Activated effector memory CD4-positive, alpha-beta T cell treated with Interleukin-2 at 50 U/mL for 16 hours (primary cell): ENCODE measurements around the gene NAV3.

Experiments
- DNase-seq: peaks from one replicate; pipeline ENCODE4 v3.0.0-alpha.2; 2020

Gene NAV3

DNA sequence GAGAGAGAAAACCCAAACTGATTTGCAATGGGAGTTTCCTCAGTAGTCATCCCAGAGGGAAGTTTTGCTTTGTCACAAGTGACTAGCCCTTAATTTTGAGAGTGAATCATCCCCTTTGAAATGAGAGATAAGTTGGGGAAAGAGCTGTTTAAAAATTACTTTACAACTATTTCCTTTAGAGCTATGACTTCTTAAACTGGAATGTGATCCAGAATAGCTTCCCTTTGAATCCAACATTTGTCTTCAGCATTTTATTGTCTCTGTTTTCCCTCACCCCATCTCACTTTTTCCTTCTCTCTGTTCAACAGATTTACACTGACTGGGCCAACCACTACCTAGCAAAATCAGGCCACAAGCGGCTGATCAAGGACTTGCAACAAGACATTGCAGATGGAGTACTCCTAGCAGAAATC, 109.3 kb downstream of the NAV3 start:
- no peak for DNase-seq

DNA sequence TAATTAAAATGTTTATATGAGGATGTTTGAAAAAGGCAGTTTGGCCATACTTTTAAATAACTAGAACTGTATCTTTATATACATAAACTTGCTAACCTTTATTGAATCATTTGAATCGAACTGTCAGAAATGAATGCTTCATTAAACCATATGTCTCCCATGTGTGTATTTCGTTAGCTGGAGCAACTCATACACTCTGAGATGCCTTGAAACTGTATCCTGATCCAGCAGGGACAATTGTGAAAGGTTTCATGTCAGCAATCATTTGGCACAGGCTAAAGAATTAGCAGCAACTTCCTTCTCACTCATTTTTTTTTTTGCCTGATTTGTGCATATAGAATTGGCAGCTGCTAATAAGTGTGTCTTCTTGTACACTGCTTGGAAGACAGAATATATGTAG, 109.9 kb downstream of the NAV3 start:
- DNase-seq, result no peak

DNA sequence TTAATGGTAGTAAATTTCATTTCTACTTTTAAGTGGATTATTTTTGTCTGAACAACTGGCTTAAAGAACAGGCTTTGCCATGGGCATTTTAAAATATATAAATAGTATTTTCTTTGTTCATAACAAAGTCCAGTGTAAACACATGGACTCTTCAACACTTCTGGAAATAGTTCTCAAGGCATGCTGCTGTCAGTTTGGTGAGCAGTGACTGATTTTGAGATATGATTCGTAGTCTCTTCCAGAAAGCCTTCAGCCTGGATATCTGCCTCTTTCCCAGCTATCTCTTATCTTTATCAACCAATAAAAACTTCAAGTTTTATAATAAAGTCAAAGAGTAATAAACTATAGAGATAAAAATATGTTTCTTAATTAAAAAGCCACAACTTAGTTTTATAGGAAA, 110.7 kb downstream of the NAV3 start:
- no peak for DNase-seq

DNA sequence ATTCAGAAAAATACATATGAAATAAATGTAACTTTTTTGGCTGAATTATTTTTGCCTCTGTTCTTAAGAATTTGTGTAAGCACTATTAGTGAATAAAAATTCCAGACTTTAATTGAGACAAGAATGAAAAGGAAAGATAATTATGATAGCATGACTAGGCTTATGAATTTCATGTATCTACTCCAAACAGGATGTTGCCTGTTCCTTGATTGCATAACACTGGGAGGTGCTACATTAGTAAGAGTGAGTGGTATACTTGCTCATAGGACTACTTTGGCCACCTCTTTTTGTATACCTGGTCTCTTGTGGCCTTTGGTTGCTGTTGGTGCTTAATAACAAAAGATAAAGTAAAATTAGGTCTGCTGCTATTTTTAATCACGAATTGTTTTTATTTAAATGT, 112.8 kb downstream of the NAV3 start:
- DNase-seq, result no peak

DNA sequence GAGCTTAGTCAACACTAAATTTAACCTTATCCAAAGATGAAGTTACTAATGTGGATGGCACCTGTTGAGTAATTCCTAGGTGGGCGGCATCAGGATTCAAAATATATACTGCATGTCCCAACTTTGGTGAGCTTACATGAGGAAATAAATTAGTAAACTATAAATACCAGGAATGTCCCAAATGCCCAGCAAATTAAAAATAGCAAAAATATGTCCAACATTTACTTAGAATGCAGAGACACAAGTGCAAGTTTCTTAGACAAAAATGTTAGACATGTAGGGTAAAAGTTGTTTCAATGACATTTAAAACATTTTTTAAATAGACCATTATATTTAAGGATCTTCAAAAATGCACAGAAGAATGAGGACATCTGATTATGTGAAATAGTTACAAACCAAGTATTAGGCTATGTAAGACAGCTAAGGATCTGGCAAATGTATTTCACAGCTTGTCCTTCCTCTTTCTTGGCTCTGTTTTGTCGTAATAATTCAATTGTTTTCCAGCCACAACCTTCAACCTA, 115.9 kb downstream of the NAV3 start:
- DNase-seq, result no peak

DNA sequence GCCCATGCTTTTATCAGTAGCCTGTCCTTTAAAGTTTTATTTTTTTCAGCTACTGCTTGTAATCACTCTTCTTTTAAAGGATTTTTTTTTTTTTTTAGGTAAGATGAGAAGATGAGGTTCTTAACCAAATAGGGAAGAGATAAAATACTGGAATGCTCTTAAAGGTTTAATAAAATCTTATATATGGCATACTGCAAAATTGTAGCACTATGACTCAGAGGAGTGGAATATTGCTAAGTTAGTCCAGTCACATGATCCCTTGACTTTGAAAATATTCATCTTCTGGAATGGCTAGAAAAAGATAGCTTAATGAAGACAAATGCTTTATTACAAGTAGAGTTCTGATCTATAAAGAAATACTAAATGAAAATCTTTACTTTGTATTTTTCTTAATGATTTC, 116.6 kb downstream of the NAV3 start:
- DNase-seq, result no peak

DNA sequence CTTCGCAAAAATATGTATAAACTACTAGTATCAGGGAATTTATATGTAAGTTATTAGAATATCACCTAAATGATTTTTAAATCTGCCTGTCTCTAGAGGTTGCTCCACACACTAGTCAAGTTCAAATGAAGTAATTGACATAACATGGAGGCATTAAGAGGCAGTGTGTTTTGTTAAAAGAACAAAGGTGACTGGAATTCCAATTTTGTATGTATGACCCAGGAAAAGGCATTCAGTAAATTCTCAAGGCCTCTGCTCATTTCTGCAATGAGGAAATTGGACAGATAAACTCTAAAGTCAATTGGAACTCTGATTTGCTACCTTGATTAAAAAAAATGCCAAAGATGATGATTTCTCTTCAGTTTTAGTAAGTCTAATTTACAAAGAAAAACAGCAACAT, 117.1 kb downstream of the NAV3 start:
- DNase-seq, result no peak

DNA sequence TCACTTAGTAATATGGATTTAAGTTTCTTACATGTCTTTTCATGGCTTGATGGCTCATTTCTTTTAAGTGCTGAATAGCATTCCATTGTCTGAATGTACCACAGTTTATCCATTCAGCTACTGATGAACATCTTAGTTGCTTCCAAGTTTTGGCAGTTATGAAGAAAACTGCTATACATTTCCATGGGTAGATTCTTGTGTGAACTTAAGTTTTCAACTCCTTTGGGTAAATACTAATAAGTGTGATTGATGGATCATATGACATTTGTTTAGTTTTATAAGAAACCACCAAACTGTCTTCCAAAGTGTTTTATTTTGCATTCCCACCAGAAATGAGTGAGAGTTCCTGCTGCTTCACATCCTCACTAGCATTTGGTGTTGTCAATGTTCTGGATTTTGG, 119.2 kb downstream of the NAV3 start:
- DNase-seq, result no peak

DNA sequence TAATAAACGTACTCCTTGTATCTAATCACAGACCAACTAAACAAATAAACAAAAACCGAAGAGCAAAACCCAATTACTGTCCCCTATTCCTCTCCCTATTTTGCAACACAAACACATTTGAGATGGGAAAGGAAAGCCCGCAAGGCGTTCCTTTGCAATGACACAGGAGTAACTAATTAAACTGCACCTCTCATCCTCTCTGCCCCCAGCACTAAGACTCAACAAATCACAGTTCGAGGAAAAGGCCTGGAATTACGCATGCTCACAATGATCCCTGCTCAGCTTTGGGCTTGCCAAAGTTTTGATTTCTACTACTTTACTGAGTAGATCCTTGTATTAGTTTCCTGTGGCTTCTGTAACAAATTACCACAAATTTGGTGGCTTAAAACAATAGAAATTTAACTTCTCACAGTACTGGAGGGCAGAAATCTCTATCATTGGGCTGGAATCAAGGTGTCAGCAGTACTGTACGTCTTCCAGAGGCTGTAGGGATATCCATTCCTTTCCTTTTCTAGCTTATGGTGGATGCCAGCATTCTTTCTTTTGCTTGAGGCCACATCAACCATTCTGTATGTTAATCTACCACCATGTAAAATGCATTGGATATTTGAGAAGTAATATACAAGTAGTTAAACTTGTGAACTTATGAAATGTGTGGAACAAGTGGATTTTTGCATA, 123.0 kb downstream of the NAV3 start:
- no peak for DNase-seq

DNA sequence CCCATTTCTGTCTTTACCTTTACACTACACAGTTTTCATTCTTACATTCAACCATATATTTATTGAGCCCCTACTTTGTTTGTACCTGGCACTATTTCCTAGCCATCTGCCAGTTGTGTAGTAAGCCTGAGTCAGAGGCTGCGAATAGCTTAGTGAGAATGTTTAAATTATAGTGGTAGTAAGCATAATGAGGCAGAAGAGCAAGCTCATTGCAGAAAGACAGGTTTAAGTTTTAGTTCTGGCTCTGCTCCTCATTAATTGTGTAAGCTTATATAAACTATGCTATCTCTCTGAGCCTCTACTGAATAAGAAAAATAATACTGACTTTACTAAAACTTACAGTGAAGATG, 123.5 kb downstream of the NAV3 start:
- DNase-seq, result no peak

DNA sequence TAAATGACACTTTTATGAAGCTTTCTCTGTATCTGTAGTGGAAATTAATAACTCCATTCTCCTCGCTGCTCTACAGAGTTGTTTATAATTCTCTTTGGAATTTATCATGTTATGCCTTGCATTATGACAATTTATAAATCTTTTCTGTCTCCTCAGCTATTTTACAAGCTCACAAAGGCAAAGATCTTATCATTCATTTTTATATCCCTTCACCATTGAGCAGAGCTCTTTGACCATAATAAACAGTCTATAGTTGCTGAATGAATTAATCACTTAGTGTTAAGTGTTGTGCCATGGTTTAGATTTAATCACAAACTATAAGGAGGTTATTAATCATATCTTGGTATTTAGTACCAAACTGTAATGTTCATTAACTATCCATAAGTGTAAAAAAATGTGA, 126.4 kb downstream of the NAV3 start:
- DNase-seq, result no peak

DNA sequence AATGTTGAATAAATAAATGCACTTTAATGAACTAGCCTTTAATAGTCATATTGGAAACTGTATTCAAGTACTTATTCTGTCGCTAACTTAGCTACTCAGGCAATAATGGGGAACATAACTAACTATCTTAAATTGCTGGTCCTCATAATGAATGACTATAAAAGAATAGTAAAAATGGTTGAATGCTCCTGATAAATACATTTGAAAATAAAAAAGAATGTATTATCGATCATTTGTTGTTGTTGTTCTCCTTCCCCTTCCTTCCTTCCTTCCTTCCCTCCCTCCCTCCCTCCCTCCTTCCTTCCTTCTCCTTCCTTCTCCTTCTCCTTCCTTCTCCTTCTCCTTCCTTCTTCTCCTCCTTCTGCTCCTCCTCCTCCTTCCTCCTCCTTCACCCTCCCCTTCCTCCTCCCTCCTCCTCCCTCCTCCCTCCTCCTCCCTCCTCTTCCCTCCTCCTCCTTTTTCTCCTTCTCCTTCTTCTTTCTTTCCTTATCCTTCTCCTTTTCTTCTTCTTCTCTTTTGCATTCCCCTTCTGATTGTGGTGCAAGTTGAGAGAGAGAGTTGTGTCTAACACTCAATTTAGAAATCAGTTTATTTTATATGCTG, 133.0 kb downstream of the NAV3 start:
- DNase-seq, result no peak

DNA sequence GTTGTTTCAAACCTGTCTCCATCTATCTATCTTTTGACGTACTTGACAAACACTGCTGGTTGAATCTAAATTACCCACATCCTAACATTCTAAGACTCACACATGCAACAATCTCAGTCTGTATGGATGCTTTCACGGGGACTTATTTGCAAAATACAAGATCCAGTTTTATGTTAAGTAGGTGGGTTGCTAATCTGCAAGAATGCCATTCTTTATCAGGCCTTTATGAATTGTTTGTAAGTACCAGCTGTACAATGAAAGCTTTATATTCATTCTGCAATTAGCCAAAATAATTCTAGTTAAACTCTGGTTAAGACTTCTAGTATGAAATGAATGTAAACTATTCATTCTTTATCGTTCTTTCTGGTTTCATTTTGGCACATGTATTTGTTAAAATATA, 135.1 kb downstream of the NAV3 start:
- DNase-seq, result no peak

DNA sequence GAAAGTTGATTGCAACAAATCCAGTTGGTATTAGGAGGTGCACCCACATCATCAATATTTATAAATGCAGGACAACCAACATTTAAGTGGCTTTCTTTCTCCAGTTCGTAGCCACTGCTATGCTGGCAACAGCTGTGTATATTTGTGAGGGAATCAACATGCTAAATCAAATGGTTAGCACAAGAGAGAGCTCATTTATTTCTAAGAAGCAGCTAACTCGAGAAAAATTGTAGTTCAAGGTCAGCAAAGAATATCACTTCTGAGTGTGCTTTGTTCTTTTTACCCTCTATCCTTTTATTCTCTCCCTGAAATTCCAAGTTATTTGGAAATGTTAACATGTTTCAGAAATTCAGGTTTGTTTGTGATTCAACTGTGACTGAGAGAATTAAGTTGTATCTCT, 137.3 kb downstream of the NAV3 start:
- DNase-seq, result no peak

DNA sequence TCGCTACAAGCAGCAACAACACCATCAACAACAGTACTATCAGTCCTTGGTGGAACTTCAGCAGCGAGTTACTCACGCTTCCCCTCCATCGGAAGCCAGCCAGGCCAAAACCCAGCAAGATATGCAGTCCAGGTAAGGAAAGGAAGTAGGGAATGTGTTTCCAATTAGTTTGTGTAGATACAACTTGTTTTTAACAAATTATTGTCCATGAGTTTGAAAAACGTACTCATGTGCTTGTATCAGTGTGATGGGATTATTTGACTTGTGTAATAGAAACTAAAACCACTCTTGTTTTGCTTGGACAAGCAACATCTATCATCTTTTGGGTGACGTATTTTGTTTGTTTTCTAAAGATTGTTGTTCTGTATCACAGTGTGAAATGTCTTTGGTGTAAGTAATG, 137.9 kb downstream of the NAV3 start:
- DNase-seq, result no peak

DNA sequence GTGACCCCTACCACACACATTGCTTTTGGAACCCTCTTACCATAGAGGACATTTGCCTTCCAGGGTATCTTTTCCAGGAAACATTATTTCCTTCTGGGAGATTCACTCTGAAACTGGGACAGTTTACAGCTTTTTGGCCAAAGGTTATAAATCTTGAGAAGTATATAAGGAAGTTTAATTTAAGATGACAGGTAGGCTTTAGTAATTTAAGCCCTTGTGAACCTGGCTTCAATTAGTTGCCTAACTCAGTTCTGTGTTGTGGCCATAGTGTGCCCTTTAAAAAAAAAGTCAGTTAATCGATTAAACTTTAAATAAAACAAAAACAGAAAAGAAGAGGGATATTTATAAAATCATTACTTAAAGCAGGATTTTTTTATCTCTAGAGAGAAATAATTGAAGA, 142.9 kb downstream of the NAV3 start:
- DNase-seq, result no peak

DNA sequence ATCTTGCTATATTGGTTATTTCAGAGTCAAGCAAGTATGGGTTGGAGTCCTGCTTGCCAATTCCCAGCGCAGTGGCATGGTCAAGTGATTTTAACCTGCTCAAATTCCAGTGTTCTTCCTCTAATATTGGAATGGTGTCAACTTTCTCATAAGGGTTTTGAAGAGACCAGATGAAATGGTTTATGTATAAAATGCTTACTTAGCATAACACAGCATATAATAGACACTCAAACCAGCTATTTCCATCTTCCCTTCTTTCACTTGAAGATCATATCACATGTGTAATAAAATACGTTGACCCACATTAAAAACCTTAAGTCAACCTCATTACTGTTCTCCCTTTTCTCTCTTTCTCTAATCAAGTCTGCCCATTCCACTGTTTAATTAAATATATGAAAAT, 144.0 kb downstream of the NAV3 start:
- no peak for DNase-seq

DNA sequence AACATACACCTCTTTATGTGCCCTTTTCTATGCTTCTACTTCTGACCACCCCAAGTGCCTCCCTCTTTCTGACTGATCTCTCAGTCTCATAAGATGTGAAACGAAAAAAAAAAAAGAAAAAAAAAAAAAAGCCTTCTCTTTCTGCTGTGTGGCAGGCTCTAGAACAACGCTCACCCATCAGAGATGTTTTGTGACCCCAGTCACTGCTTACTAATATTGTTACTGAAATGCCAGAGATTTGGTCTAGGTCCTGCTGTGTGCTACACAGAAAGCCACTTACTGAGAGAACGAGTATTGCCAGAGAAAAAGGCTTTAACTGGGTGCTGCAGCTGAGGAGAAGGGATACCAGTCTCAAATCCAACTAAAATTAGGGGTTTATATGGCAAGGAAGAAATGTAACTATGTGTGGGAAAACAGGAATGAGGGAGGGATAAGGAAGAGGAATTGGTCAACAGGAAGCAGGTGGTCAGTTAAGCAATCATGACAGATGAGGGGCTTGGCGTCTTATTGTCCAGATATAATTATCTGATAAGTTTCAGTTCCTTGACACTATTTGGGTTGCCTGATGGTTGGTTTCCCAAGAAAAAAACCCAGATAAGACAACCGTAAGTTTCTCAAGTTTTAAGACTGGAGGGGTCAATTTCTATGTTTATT, 149.0 kb downstream of the NAV3 start:
- DNase-seq, result no peak

DNA sequence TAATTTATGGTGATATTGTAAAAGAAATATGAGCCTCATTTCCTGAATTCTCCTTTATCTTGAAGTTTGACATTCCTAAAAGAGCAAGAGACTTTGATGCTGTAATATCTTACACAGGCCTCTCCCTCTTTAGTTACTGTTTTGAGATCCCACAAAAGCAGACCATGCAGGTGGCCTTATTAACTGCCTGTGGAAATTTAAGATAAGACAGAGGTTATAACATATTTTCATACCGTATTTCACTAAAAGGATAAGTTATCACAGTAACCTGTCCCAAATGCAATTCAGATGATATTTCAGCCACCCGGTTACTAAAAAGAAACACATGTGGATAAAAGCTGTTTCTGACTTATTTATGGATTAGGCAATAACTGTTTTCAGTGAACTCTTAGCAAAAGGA, 150.1 kb downstream of the NAV3 start:
- no peak for DNase-seq

DNA sequence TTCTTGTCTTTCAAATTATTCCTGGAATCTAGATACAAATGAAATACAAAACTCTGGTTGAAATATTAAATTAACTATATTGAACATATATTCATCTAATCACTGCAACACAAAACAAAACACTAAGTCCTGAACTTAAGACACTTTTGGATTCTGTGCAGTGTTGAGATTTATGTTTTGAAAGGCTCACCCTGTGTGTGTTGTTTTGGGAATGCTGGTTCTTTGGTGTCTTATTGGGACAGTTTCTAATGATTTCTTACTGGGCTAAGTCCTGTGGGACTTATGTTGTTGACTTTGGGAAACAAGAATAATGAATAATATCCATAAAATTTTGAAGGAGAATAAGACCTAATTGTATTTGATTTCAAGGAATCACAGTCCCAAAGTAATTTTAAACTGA, 153.2 kb downstream of the NAV3 start:
- no peak for DNase-seq

DNA sequence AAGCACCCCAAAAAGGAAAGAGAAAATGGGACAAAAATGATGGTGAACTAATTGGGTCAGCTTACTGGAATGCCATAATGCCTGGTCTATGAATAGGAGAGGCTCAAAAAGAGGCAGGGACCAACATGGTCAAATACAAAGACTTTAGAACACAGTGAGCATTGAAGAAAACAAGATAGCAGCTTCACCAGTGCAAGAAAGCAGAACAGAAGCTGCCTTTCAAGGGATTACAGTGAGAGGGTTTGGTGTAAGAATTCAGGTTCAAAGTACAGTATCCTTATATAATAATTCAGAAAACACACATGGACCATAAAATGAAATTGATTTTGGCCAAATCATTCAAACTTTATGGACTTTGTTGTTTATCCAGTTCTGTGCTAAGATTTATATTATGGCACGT, 162.1 kb downstream of the NAV3 start:
- DNase-seq, result no peak

DNA sequence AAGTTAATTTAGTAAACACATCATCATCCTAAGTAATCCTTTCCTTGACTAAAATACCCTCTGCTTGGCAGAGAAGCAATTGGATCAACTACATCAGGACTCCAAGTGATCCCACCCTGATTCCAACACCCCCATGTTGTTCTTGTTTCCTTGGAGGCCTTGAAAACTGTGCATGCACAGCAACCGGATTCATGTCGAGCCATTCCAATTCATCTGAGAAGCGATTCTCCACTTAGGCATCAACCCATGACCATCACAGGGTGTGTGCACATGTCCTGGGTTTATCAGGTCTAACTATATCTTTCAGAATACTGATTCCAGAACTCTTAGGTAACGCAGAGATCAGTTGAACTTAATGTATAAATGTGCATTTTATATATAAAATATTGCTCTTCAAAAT, 163.0 kb downstream of the NAV3 start:
- no peak for DNase-seq

DNA sequence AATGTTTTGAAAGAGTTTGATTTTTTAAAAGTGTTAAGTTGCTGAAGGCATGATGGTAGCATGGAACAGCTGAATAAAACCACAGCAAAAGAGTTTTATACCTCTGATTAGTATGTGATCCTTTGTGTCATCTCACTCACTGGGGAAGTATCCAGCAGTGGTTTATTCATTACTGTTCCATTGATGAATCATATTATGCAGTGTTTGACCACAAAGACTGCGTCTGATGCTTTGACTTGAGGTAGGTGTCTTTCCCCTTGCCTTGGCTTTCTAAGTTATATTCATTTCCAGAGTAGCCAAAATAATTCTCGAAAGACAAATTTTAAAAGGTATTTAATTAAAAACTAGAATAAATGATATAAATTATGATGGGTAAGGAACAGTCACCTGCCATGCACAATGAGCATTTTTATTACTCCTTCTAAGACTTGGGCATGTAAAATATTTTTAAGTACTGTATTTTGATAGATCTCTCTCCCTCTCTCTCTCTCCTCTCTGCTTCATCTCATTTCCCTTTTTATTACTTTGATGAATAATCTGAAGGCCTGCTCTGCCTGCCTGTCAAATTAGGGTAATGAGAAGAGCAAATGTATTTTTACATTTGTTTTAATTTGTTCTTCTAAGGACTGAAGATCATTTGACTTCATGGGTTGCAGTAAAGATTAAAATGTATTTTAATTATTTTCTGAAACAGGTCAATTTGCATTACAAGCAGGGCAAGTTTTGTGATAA, 164.9 kb downstream of the NAV3 start:
- DNase-seq, result no peak

DNA sequence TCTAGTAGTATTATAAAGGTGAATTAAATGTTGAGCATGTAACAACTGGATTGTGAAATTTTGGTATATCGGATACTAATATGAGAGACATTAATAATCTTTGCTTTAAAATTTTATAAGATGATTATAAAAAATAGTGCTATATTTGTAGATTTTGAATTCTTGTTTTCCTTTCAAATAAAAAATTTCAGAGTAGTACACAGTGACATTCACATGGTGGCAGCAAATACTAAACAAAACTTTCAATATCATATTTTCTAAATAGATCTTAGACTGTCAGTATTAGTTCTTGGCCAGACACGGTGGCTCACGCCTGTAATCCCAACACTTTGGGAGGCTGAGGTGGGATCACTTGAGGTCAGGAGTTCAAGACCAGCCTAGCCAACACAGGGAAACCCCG, 166.0 kb downstream of the NAV3 start:
- DNase-seq, result no peak
